Measurements from ENCODE around the gene NOC2L.

NOC2L gene

GRCh38 chr1:927234-927633, 31.8 kb downstream of the NOC2L start:
- no peak for DNase-seq

GRCh38 chr1:925561-926421, 33.3 kb downstream of the NOC2L start:
- no peak for DNase-seq

- DNase-seq = no peak
These were observed 34.1 kb downstream of the NOC2L start for GRCh38 chr1:924656-925560.

- no peak for DNase-seq
These were observed 34.9 kb downstream of the NOC2L start for GRCh38 chr1:923991-924655.

- peak; percentile 46 to 50 for DNase-seq
These were observed 35.7 kb downstream of the NOC2L start, which contains the start of gene SAMD11 for GRCh38 chr1:923131-923990. SAMD11 (plus strand) TSS chr1:923923; CDS start chr1:924432, 509 bp downstream.

- DNase-seq = no peak
These were observed 37.8 kb downstream of the NOC2L start for GRCh38 chr1:921011-921837.

GRCh38 chr1:920521-920920, 38.5 kb downstream of the NOC2L start:
- DNase-seq = no peak

GRCh38 chr1:920010-920409, 39.0 kb downstream of the NOC2L start:
- no peak for DNase-seq

- DNase-seq = no peak
These were observed 39.7 kb downstream of the NOC2L start for GRCh38 chr1:919271-919872.

- no peak for DNase-seq
These were observed 40.2 kb downstream of the NOC2L start for GRCh38 chr1:918843-919242.

- DNase-seq = no peak
These were observed 40.7 kb downstream of the NOC2L start for GRCh38 chr1:918353-918752.

GRCh38 chr1:917466-918091, 41.5 kb downstream of the NOC2L start:
- no peak for DNase-seq

GRCh38 chr1:917076-917459, 42.0 kb downstream of the NOC2L start:
- DNase-seq = no peak

GRCh38 chr1:916173-917075, 42.6 kb downstream of the NOC2L start:
- no peak for DNase-seq

GRCh38 chr1:915295-916172, 43.5 kb downstream of the NOC2L start:
- no peak for DNase-seq

GRCh38 chr1:914891-915280, 44.2 kb downstream of the NOC2L start:
- no peak for DNase-seq

GRCh38 chr1:914131-914890, 44.7 kb downstream of the NOC2L start:
- DNase-seq = no peak

Measured in stimulated activated CD4-positive, alpha-beta T cell treated with anti-CD3 and anti-CD28 coated beads, Interleukin-2, amount 100 ng/mL, for 48 hours (primary cell).